HUES48 (cell line): ENCODE measurements around the gene ZBTB7B.

ENCODE experiments used
- H3K27ac ChIP-seq: one replicate; pipeline ENCODE4 v1.7.0; 2013; ENCODE audit warnings: low read depth, low read length, inconsistent platforms
- H3K27me3 ChIP-seq: 2 replicates; pipeline ENCODE4 v1.6.1; 2013; ENCODE audit warnings: mild to moderate bottlenecking, low read length; ENCODE audit not compliant: control insufficient read depth, insufficient read depth
- H3K36me3 ChIP-seq: 2 replicates; pipeline ENCODE4 v1.6.1; 2013; ENCODE audit warnings: low read length; ENCODE audit not compliant: control insufficient read depth, insufficient read depth
- H3K4me1 ChIP-seq: 2 replicates; pipeline ENCODE4 v1.6.1; 2013; ENCODE audit warnings: mild to moderate bottlenecking, low read length; ENCODE audit not compliant: control insufficient read depth, insufficient read depth
- H3K4me3 ChIP-seq: 2 replicates; pipeline ENCODE4 v1.5.1; 2013; ENCODE audit warnings: mild to moderate bottlenecking, low read depth, low read length
- H3K9ac ChIP-seq: 2 replicates; pipeline ENCODE4 v1.6.1; 2013; ENCODE audit warnings: mild to moderate bottlenecking, low read depth, low read length, moderate library complexity
- H3K9me3 ChIP-seq: 2 replicates; pipeline ENCODE4 v1.6.1; 2013; ENCODE audit warnings: low read length; ENCODE audit not compliant: control insufficient read depth, insufficient read depth

The ZBTB7B gene

GRCh38 chr1:154960446-154961136 is 42.0 kb upstream of the ZBTB7B start:
- peak overlapping the region; percentile 98 for H3K27ac ChIP-seq
- H3K36me3 ChIP-seq, result peaks cover 44% of the 10 kb centered on the region
- peak overlapping the region; percentile 83 for H3K4me3 ChIP-seq

GRCh38 chr1:154961207-154962155 is 41.1 kb upstream of the ZBTB7B start, which contains the start of gene PYGO2:
Gene PYGO2 (minus strand): TSS chr1:154961782. CDS start chr1:154961576, 206 bp downstream.
- Histone ChIP-seq H3K27ac (peak within 1 kb of the TSS; percentile 98), H3K9me3 (no peaks in the 10 kb centered on the region), H3K27me3 (no peaks in the 10 kb centered on the region), H3K4me1 (peaks cover 24% of the 10 kb centered on the region), H3K4me3 (peak within 1 kb of the TSS; percentile 83), H3K9ac (peak within 1 kb of the TSS; percentile 97), H3K36me3 (peaks cover 53% of the 10 kb centered on the region)

More at GRCh38 chr1:154960446-154961136, 42.0 kb upstream of the ZBTB7B start:
- H3K9me3 ChIP-seq, result no peaks in the 10 kb centered on the region
- H3K9ac ChIP-seq, result peak overlapping the region; percentile 97; the same call in 1 of the 2 replicates
- no peaks in the 10 kb centered on the region for H3K27me3 ChIP-seq
- H3K4me1 ChIP-seq, result peaks cover 26% of the 10 kb centered on the region

GRCh38 chr1:154962156-154962749 is 40.3 kb upstream of the ZBTB7B start:
- H3K36me3 ChIP-seq, result peaks cover 61% of the 10 kb centered on the region

GRCh38 chr1:154962795-154963330 is 39.7 kb upstream of the ZBTB7B start:
- H3K4me1 ChIP-seq, result 0 out of 2 replicates have a peak, but pooled peaks cover 12% of the 10 kb centered on the region
- no peak overlapping the region for H3K9ac ChIP-seq
- no peaks in the 10 kb centered on the region for H3K27me3 ChIP-seq
- H3K9me3 ChIP-seq, result no peaks in the 10 kb centered on the region
- H3K4me3 ChIP-seq, result peak overlapping the region; percentile 83
- H3K36me3 ChIP-seq, result peaks cover 67% of the 10 kb centered on the region
- no peak overlapping the region for H3K27ac ChIP-seq

More at GRCh38 chr1:154962156-154962749, 40.3 kb upstream of the ZBTB7B start:
- no peaks in the 10 kb centered on the region for H3K27me3 ChIP-seq
- H3K9me3 ChIP-seq, result no peaks in the 10 kb centered on the region
- H3K4me3 ChIP-seq, result peak overlapping the region; percentile 83
- H3K27ac ChIP-seq, result peak overlapping the region; percentile 98
- H3K9ac ChIP-seq, result peak overlapping the region; percentile 97
- H3K4me1 ChIP-seq, result peaks cover 16% of the 10 kb centered on the region

- no peak overlapping the region for H3K9ac ChIP-seq
These were observed 39.0 kb upstream of the ZBTB7B start for GRCh38 chr1:154963643-154964042.

GRCh38 chr1:154964359-154964758 is 38.2 kb upstream of the ZBTB7B start:
- H3K27me3 ChIP-seq, result no peaks in the 10 kb centered on the region

More at GRCh38 chr1:154963643-154964042, 39.0 kb upstream of the ZBTB7B start:
- H3K36me3 ChIP-seq, result peaks cover 68% of the 10 kb centered on the region
- H3K27ac ChIP-seq, result no peak overlapping the region
- H3K27me3 ChIP-seq, result no peaks in the 10 kb centered on the region
- no peaks in the 10 kb centered on the region for H3K9me3 ChIP-seq
- peaks cover 12% of the 10 kb centered on the region; the same call in 1 of the 2 replicates for H3K4me1 ChIP-seq
- H3K4me3 ChIP-seq, result no peak overlapping the region

GRCh38 chr1:154966111-154966510 is 36.5 kb upstream of the ZBTB7B start:
- H3K36me3 ChIP-seq, result peaks cover 60% of the 10 kb centered on the region

More at GRCh38 chr1:154964359-154964758, 38.2 kb upstream of the ZBTB7B start:
- H3K9me3 ChIP-seq, result no peaks in the 10 kb centered on the region
- H3K9ac ChIP-seq, result no peak overlapping the region
- H3K27ac ChIP-seq, result no peak overlapping the region
- H3K4me3 ChIP-seq, result no peak overlapping the region
- peaks cover 17% of the 10 kb centered on the region for H3K4me1 ChIP-seq
- H3K36me3 ChIP-seq, result peaks cover 63% of the 10 kb centered on the region

GRCh38 chr1:154967331-154967950 is 35.2 kb upstream of the ZBTB7B start:
- Histone ChIP-seq H3K4me3 (no peak overlapping the region), H3K4me1 (peaks cover 22% of the 10 kb centered on the region), H3K36me3 (peaks cover 60% of the 10 kb centered on the region), H3K9ac (no peak overlapping the region), H3K27ac (no peak overlapping the region), H3K27me3 (no peaks in the 10 kb centered on the region), H3K9me3 (no peaks in the 10 kb centered on the region)

More at GRCh38 chr1:154966111-154966510, 36.5 kb upstream of the ZBTB7B start:
- Histone ChIP-seq H3K9me3 (no peaks in the 10 kb centered on the region), H3K4me1 (peaks cover 11% of the 10 kb centered on the region), H3K27ac (no peak overlapping the region), H3K27me3 (no peaks in the 10 kb centered on the region), H3K9ac (no peak overlapping the region), H3K4me3 (no peak overlapping the region)

GRCh38 chr1:154968731-154969130 is 33.9 kb upstream of the ZBTB7B start:
- peak overlapping the region; percentile 74 for H3K4me3 ChIP-seq

GRCh38 chr1:154969246-154969645 is 33.4 kb upstream of the ZBTB7B start:
- Histone ChIP-seq H3K9me3 (no peaks in the 10 kb centered on the region), H3K4me3 (peak overlapping the region; percentile 74), H3K27me3 (no peaks in the 10 kb centered on the region), H3K36me3 (peaks cover 43% of the 10 kb centered on the region), H3K27ac (peak overlapping the region; percentile 28), H3K9ac (peak overlapping the region; percentile 23; the same call in 1 of the 2 replicates), H3K4me1 (peaks cover 22% of the 10 kb centered on the region)

More at GRCh38 chr1:154968731-154969130, 33.9 kb upstream of the ZBTB7B start:
- Histone ChIP-seq H3K4me1 (peaks cover 23% of the 10 kb centered on the region), H3K36me3 (peaks cover 48% of the 10 kb centered on the region), H3K27me3 (no peaks in the 10 kb centered on the region), H3K9ac (0 out of 2 replicates have a peak overlapping the region, but pooled peaks have one; percentile 23), H3K9me3 (no peaks in the 10 kb centered on the region), H3K27ac (no peak overlapping the region)
